Sigmoid colon (tissue), 4 donors: ENCODE data around the gene KRT3.

Experiments
- EP300 ChIP-seq, 4 donors: sonication (generic); formaldehyde crosslinking; IDR thresholded peaks; one replicate each; pipeline ENCODE4 v1.6.1; 2017; ENCODE audit warnings: antibody characterized with exemption in 4 of 4
- POLR2A ChIP-seq, 2 donors: fragments of 450-650 bp; IDR thresholded peaks; one replicate each; pipeline ENCODE4 v1.6.1; 2016; ENCODE audit warnings: antibody characterized with exemption in 2 of 2, mild to moderate bottlenecking in 2 of 2, moderate library complexity in 2 of 2
- POLR2AphosphoS5 ChIP-seq, 4 donors: sonication (generic); formaldehyde crosslinking; IDR thresholded peaks; one replicate each; pipeline ENCODE4 v1.6.1; 2017; ENCODE audit warnings: antibody characterized with exemption in 4 of 4
- TF ChIP-seq, protein P1 (sequence below), 4 experiments: fragments of 450-650 bp in 3 of 4; fragments of 200-600 bp in 1 of 4; IDR thresholded peaks; one replicate each; pipeline ENCODE4 v1.5.1; 2016 to 2019; ENCODE audit warnings: antibody characterized with exemption in 4 of 4, mild to moderate bottlenecking in 3 of 4, moderate library complexity in 2 of 4

DNA sequence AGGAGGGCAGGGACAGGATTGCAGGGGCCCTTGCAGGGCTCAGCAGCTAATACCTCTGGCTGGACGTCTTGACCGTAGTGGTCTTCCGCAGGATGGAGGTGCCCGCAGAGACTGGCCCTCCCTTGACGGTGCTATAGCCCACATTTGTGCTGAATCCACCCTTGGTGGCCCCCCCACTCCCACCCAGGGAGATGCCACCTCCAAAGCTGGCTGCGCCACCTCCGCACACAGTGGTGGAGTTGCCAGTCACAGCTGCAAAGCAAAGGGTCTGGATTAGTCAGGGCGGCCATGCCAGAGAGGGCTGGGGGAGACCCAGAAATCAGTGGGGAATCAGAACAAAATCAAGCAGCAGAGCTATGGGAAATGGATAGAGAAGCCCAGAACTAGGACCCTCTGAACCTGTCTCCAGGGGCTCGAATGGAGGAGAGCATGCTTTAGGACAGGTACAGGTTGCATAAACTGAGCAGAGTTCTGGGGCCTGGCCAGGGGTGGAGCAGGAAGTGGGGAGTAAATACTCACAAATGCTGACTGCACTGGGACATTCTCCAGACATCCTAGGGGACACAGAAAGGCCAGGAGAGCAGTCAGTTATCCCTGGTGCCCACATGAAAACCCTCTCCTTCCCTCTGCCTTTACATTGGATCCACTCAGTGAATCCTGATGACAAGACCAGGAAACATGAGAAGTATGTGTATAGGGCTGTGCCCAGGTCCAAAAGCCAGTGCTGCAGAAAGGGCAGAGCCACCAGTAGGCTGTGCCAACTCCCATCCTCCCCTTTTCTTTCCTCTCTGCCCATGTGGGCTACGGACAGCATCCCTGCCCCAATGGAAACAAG lies 26.1 kb upstream of the KRT3 start:
- TF ChIP-seq, protein P1, sequence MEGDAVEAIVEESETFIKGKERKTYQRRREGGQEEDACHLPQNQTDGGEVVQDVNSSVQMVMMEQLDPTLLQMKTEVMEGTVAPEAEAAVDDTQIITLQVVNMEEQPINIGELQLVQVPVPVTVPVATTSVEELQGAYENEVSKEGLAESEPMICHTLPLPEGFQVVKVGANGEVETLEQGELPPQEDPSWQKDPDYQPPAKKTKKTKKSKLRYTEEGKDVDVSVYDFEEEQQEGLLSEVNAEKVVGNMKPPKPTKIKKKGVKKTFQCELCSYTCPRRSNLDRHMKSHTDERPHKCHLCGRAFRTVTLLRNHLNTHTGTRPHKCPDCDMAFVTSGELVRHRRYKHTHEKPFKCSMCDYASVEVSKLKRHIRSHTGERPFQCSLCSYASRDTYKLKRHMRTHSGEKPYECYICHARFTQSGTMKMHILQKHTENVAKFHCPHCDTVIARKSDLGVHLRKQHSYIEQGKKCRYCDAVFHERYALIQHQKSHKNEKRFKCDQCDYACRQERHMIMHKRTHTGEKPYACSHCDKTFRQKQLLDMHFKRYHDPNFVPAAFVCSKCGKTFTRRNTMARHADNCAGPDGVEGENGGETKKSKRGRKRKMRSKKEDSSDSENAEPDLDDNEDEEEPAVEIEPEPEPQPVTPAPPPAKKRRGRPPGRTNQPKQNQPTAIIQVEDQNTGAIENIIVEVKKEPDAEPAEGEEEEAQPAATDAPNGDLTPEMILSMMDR (IDR thresholded peaks at IDR 0.05), result no peak
- no peak for TF ChIP-seq EP300 (IDR thresholded peaks at IDR 0.05)
- no peak for TF ChIP-seq POLR2A (IDR thresholded peaks at IDR 0.05)
- TF ChIP-seq POLR2AphosphoS5 (IDR thresholded peaks at IDR 0.05), result no peak
